Measurements from ENCODE around the gene ATP6V1E1. TPM values are rescaled to one million over a fixed set of nuclear protein-coding genes. Genes with fewer than 3 reads are reported as not detected.

The ATP6V1E1 gene
- total and polyA plus RNA-seq, 2 of the 13 experiments (the other 11 are each of a cell fraction or from before 2014, with no cell fraction given) = 69.3 to 90.9 TPM

- TF ChIP-seq ZBED4 (CRISPR knock-in tag; IDR thresholded peaks at IDR 0.05; ENCODE audit: borderline replicate concordance) (peak; percentile 90; the same call in 1 of the 2 replicates), FOXA1 (IDR thresholded peaks at IDR 0.05) (no peak), FOXA1 (CRISPR knock-in tag; IDR thresholded peaks at IDR 0.05) (peak; percentile 17; the same call in 1 of the 2 replicates), HOXA3 (CRISPR knock-in tag; IDR thresholded peaks at IDR 0.05) (peak; percentile 98), ZNF24 (IDR thresholded peaks at IDR 0.05) (no peak), ZFP36L1 (CRISPR knock-in tag; IDR thresholded peaks at IDR 0.05) (peak; percentile 54; the same call in 1 of the 2 replicates), RBAK (CRISPR knock-in tag; IDR thresholded peaks at IDR 0.05) (no peak), FOXO1 (CRISPR knock-in tag; IDR thresholded peaks at IDR 0.05) (0 out of 2 replicates have a peak, but pooled peaks have one; percentile 24), ZNF557 (CRISPR knock-in tag; IDR thresholded peaks at IDR 0.05) (no peak), NR2C2 (CRISPR knock-in tag; IDR thresholded peaks at IDR 0.05; ENCODE audit: borderline replicate concordance) (peak; percentile 97), REPIN1 (CRISPR knock-in tag; IDR thresholded peaks at IDR 0.05; ENCODE audit: borderline replicate concordance, low read depth) (peak; percentile 72; the same call in 1 of the 2 replicates), POGZ (CRISPR knock-in tag; IDR thresholded peaks at IDR 0.05) (peak; percentile 64), KMT2A (CRISPR knock-in tag; IDR thresholded peaks at IDR 0.05) (peak; percentile 75; the same call in 1 of the 2 replicates), JUND (CRISPR knock-in tag; IDR thresholded peaks at IDR 0.05) (peak; percentile 76), HNF1A (IDR thresholded peaks at IDR 0.05; ENCODE audit: low read depth) (no peak), HNF1A (CRISPR knock-in tag; IDR thresholded peaks at IDR 0.05; ENCODE audit: borderline replicate concordance) (0 out of 2 replicates have a peak, but pooled peaks have one; percentile 20), YEATS2 (CRISPR knock-in tag; IDR thresholded peaks at IDR 0.05; ENCODE audit: borderline replicate concordance) (peak; percentile 68; the same call in 1 of the 2 replicates), MED8 (CRISPR knock-in tag; IDR thresholded peaks at IDR 0.05; ENCODE audit: insufficient replicate concordance) (peak; percentile 91), PPARG (CRISPR knock-in tag; conservative IDR thresholded peaks at IDR 0.05) (peak; percentile 52), LCORL (IDR thresholded peaks at IDR 0.05) (no peak), LCORL (CRISPR knock-in tag; IDR thresholded peaks at IDR 0.05) (no peak; the same call in 1 of the 2 replicates)
Measured at GRCh38 chr22:17638432-17639246, 10.1 kb upstream of the ATP6V1E1 start, which contains the start of gene BCL2L13 (continued).

Data from HepG2 (cell line).